GM19328 (cell line): ENCODE measurements around the gene MGA.

ENCODE experiments used
- ATAC-seq: cut with Tn5 transposase; IDR thresholded peaks from one replicate; pipeline ENCODE4 v1.9.1; 2021; ENCODE audit warnings: mild to moderate bottlenecking, moderate library complexity; ENCODE audit not compliant: unreplicated experiment

Gene MGA

GRCh38 chr15:41656188-41656587 is 4.0 kb upstream of the MGA start:
- no peak for ATAC-seq

GRCh38 chr15:41658689-41659088 is 1.5 kb upstream of the MGA start:
- no peak for ATAC-seq

- no peak for ATAC-seq
These were observed 1.0 kb upstream of the MGA start for GRCh38 chr15:41659190-41659589.

GRCh38 chr15:41659855-41660234 is 360 bp upstream of the MGA start:
- no peak for ATAC-seq

- no peak for ATAC-seq
These were observed 893 bp downstream of the MGA start for GRCh38 chr15:41661078-41661517.

GRCh38 chr15:41661518-41662225 is 1.5 kb downstream of the MGA start:
- ATAC-seq: peak; percentile 39

GRCh38 chr15:41666353-41666920 is 6.2 kb downstream of the MGA start:
- ATAC-seq: no peak

GRCh38 chr15:41669701-41670100 is 9.5 kb downstream of the MGA start:
- no peak for ATAC-seq

GRCh38 chr15:41671656-41672648 is 11.7 kb downstream of the MGA start:
- no peak for ATAC-seq

GRCh38 chr15:41675337-41675736 is 15.1 kb downstream of the MGA start:
- no peak for ATAC-seq

- no peak for ATAC-seq
These were observed 18.5 kb downstream of the MGA start for GRCh38 chr15:41678742-41679141.

GRCh38 chr15:41683955-41684354 is 23.8 kb downstream of the MGA start:
- ATAC-seq: no peak

- no peak for ATAC-seq
These were observed 28.5 kb downstream of the MGA start for GRCh38 chr15:41688671-41689070.

GRCh38 chr15:41689083-41689482 is 28.9 kb downstream of the MGA start:
- ATAC-seq: no peak

- ATAC-seq: no peak
These were observed 29.6 kb downstream of the MGA start for GRCh38 chr15:41689834-41690233.

- ATAC-seq: no peak
These were observed 30.4 kb downstream of the MGA start for GRCh38 chr15:41690636-41691035.

- no peak for ATAC-seq
These were observed 31.3 kb downstream of the MGA start for GRCh38 chr15:41691471-41691870.

GRCh38 chr15:41692049-41692448 is 31.8 kb downstream of the MGA start:
- ATAC-seq: no peak

GRCh38 chr15:41693757-41694156 is 33.6 kb downstream of the MGA start:
- ATAC-seq: no peak

GRCh38 chr15:41695750-41696436 is 35.7 kb downstream of the MGA start:
- peak; percentile 49 for ATAC-seq

- ATAC-seq: no peak
These were observed 38.6 kb downstream of the MGA start for GRCh38 chr15:41698779-41699178.
